Neural cell (in vitro differentiated cells): ENCODE measurements around the gene CA11. TPM values are rescaled to one million over a fixed set of nuclear protein-coding genes. Genes with fewer than 3 reads are reported as not detected.

Source experiments
- H2AFZ ChIP-seq: fragments of 200-600, 300-800 bp; sonication (generic), shearing (Covaris generic); 2 replicates; pipeline ENCODE4 v1.6.0; 2014; ENCODE audit warnings: low read depth, mild to moderate bottlenecking, antibody characterized with exemption, low read length, moderate library complexity
- H3F3A ChIP-seq: fragments of 200-600 bp; shearing (Covaris generic); 2 replicates; pipeline ENCODE4 v1.6.1; 2016; ENCODE audit warnings: mild to moderate bottlenecking, moderate library complexity, mixed read lengths, antibody characterized with exemption, low read length; ENCODE audit not compliant: insufficient read depth, poor library complexity, severe bottlenecking
- H3K27ac ChIP-seq: fragments of 200-600, 300-800 bp; sonication (generic), shearing (Covaris generic); 2 replicates; pipeline ENCODE4 v1.5.1; 2014; ENCODE audit warnings: mild to moderate bottlenecking, low read length, moderate library complexity
- H3K27me3 ChIP-seq: fragments of 300-800, 200-600 bp; sonication (generic), shearing (Covaris generic); 2 replicates; pipeline ENCODE4 v1.6.0; 2014; ENCODE audit warnings: mild to moderate bottlenecking, low read depth, low read length, moderate library complexity; ENCODE audit not compliant: insufficient read depth
- H3K36me3 ChIP-seq: fragments of 300-800, 200-600 bp; sonication (generic), shearing (Covaris generic); 2 replicates; pipeline ENCODE4 v1.5.1; 2014; ENCODE audit warnings: mild to moderate bottlenecking, antibody characterized with exemption, low read length, moderate library complexity; ENCODE audit not compliant: insufficient read depth
- H3K4me2 ChIP-seq: fragments of 300-800, 200-600 bp; sonication (generic), shearing (Covaris generic); 2 replicates; pipeline ENCODE4 v1.6.0; 2014; ENCODE audit warnings: mild to moderate bottlenecking, low read length
- H3K4me3 ChIP-seq: fragments of 300-800, 200-600 bp; sonication (generic), shearing (Covaris generic); 2 replicates; pipeline ENCODE4 v1.5.1; 2014; ENCODE audit warnings: mild to moderate bottlenecking, low read length, moderate library complexity
- H3K79me2 ChIP-seq: fragments of 200-600 bp; shearing (Covaris generic); replicated peaks from 2 replicates; pipeline ENCODE4 v1.6.0; 2014; ENCODE audit warnings: mild to moderate bottlenecking, low read length, moderate library complexity; ENCODE audit not compliant: insufficient read depth
- H3K9ac ChIP-seq: fragments of 300-800, 200-600 bp; sonication (generic), shearing (Covaris generic); 2 replicates; pipeline ENCODE4 v1.6.1; 2016; ENCODE audit warnings: mild to moderate bottlenecking, low read length, mixed read lengths
- H3K9me2 ChIP-seq: fragments of 200-600 bp; shearing (Covaris generic); 2 replicates; pipeline ENCODE4 v1.6.1; 2016; ENCODE audit warnings: mild to moderate bottlenecking, low read length, mixed read lengths; ENCODE audit not compliant: insufficient read depth
- H3K9me3 ChIP-seq: fragments of 200-600, 300-800 bp; sonication (generic), shearing (Covaris generic); 2 replicates; pipeline ENCODE4 v1.6.1; 2016; ENCODE audit warnings: mild to moderate bottlenecking, mixed run types, low read length, moderate library complexity, mixed read lengths
- H4K20me1 ChIP-seq: fragments of 200-600 bp; shearing (Covaris generic); 2 replicates; pipeline ENCODE4 v1.6.1; 2016; ENCODE audit warnings: mild to moderate bottlenecking, mixed run types; ENCODE audit not compliant: insufficient read depth
- EP300 ChIP-seq: fragments of 450-650 bp; conservative IDR thresholded peaks from 2 replicates; pipeline ENCODE4 v1.6.1; 2014; ENCODE audit warnings: antibody characterized with exemption, mild to moderate bottlenecking, moderate library complexity; ENCODE audit not compliant: poor library complexity, severe bottlenecking
- EZH2 ChIP-seq: fragments of 200-600, 300-800 bp; shearing (Covaris generic), sonication (generic); IDR thresholded peaks from 2 replicates; pipeline ENCODE4 v1.6.1; 2014; ENCODE audit warnings: antibody characterized with exemption, low read length, borderline replicate concordance, mild to moderate bottlenecking; ENCODE audit not compliant: insufficient read depth, poor library complexity, severe bottlenecking
- POLR2AphosphoS5 ChIP-seq: IDR thresholded peaks from 2 replicates; pipeline ENCODE4 v1.6.1; 2012
- RAD21 ChIP-seq: fragments of 450-650 bp; conservative IDR thresholded peaks from 2 replicates; pipeline ENCODE4 v1.6.1; 2014; ENCODE audit warnings: antibody characterized with exemption, mild to moderate bottlenecking, moderate library complexity
- SMC3 ChIP-seq: fragments of 450-650 bp; conservative IDR thresholded peaks from 2 replicates; pipeline ENCODE4 v1.6.1; 2014; ENCODE audit warnings: antibody characterized with exemption, mild to moderate bottlenecking, moderate library complexity; ENCODE audit not compliant: poor library complexity
- TAF1 ChIP-seq: IDR thresholded peaks from 2 replicates; pipeline ENCODE4 v1.6.1; 2012; ENCODE audit warnings: low read depth
- polyA plus RNA-seq: library from polyadenylated mRNA; depleted of rRNA; stranded (reverse); fragments of >200 nt; gene quantifications from 2 replicates; pipeline ENCODE4 v1.2.3, GENCODE V29; 2014
- TF ChIP-seq, protein P1 (sequence below): IDR thresholded peaks from 2 replicates; pipeline ENCODE4 v1.6.1; 2012; ENCODE audit warnings: borderline replicate concordance
- TF ChIP-seq, protein P2 (sequence below): fragments of 450-650 bp; IDR thresholded peaks from 2 replicates; pipeline ENCODE4 v1.5.1; 2014; ENCODE audit warnings: antibody characterized with exemption, mild to moderate bottlenecking, moderate library complexity; ENCODE audit not compliant: poor library complexity, severe bottlenecking

CA11 gene
- polyA plus RNA-seq, 1 donor from 2014 or later = 108 TPM

DNA sequence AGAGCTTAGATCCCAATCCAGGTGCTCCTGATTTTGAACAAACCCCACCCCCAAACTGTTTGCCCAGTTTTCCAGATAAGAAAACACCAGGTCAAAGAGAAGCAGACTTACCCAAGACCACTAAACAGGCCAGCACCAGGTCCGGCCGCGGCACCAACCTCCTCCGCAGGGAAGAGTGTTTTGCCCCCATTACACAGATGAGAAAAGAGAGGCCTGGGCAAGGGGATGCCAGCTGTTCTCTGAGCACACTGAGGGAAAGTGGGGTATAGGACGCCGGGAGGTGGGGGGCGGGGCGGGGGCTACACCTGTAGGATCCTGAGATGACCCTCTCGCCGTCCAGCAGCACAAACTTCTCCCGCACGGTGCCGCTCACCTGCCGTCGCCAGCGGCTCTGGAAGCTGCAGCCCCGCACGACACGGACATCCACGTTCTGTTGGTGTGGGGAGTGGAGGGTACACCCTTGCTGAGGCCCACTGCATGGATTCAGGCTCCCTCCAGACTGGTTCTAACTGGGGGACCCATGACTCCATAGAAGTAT is 36.3 kb downstream of the CA11 start:
- Histone ChIP-seq H2AFZ (no peak overlapping the region), H3K36me3 (no peaks in the 10 kb centered on the region), H3K9ac (no peak overlapping the region), H3K4me2 (no peak overlapping the region), H3F3A (no peaks in the 10 kb centered on the region), H3K79me2 (no peaks in the 10 kb centered on the region), H3K4me3 (no peak overlapping the region), H3K9me2 (no peaks in the 10 kb centered on the region), H3K27me3 (no peaks in the 10 kb centered on the region), H3K9me3 (no peaks in the 10 kb centered on the region), H4K20me1 (no peaks in the 10 kb centered on the region), H3K27ac (no peak overlapping the region)
- no peak for TF ChIP-seq EZH2
- no peak for TF ChIP-seq TAF1
- TF ChIP-seq POLR2AphosphoS5 = no peak
- no peak for TF ChIP-seq RAD21
- TF ChIP-seq EP300 = no peak

DNA sequence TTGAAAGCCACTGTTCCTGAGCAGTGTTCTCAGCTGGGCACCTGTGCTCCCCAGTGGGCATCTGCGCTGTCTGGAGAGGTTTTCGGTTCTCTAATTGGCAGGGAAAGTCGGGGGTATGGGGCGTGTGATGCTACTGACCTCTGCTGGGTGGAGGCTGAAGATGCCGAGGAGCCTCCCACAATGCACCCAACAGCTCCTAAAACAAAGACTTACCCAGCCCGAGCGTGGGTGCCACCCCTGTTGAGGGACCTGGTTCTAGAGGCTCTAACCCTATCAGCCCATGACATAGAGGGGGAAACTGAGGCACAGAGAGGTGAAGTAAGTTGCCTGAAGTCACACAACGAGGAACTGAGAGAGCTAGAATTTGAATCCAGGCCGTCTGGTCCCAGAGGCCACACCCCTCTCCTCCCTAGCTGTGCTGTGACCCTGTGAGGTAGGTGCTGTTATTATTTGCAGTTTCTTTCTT is 37.2 kb downstream of the CA11 start:
- no peak overlapping the region for H3K27ac ChIP-seq
- no peak overlapping the region for H2AFZ ChIP-seq
- TF ChIP-seq RAD21 (peak; percentile 44), SMC3 (peak; percentile 45)
- TF ChIP-seq, protein P1, sequence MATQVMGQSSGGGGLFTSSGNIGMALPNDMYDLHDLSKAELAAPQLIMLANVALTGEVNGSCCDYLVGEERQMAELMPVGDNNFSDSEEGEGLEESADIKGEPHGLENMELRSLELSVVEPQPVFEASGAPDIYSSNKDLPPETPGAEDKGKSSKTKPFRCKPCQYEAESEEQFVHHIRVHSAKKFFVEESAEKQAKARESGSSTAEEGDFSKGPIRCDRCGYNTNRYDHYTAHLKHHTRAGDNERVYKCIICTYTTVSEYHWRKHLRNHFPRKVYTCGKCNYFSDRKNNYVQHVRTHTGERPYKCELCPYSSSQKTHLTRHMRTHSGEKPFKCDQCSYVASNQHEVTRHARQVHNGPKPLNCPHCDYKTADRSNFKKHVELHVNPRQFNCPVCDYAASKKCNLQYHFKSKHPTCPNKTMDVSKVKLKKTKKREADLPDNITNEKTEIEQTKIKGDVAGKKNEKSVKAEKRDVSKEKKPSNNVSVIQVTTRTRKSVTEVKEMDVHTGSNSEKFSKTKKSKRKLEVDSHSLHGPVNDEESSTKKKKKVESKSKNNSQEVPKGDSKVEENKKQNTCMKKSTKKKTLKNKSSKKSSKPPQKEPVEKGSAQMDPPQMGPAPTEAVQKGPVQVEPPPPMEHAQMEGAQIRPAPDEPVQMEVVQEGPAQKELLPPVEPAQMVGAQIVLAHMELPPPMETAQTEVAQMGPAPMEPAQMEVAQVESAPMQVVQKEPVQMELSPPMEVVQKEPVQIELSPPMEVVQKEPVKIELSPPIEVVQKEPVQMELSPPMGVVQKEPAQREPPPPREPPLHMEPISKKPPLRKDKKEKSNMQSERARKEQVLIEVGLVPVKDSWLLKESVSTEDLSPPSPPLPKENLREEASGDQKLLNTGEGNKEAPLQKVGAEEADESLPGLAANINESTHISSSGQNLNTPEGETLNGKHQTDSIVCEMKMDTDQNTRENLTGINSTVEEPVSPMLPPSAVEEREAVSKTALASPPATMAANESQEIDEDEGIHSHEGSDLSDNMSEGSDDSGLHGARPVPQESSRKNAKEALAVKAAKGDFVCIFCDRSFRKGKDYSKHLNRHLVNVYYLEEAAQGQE = no peak
- TF ChIP-seq, protein P2, sequence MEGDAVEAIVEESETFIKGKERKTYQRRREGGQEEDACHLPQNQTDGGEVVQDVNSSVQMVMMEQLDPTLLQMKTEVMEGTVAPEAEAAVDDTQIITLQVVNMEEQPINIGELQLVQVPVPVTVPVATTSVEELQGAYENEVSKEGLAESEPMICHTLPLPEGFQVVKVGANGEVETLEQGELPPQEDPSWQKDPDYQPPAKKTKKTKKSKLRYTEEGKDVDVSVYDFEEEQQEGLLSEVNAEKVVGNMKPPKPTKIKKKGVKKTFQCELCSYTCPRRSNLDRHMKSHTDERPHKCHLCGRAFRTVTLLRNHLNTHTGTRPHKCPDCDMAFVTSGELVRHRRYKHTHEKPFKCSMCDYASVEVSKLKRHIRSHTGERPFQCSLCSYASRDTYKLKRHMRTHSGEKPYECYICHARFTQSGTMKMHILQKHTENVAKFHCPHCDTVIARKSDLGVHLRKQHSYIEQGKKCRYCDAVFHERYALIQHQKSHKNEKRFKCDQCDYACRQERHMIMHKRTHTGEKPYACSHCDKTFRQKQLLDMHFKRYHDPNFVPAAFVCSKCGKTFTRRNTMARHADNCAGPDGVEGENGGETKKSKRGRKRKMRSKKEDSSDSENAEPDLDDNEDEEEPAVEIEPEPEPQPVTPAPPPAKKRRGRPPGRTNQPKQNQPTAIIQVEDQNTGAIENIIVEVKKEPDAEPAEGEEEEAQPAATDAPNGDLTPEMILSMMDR = peak; percentile 54
- no peak overlapping the region for H3K4me2 ChIP-seq
- no peaks in the 10 kb centered on the region for H3K9me2 ChIP-seq
- H3F3A ChIP-seq = no peaks in the 10 kb centered on the region
- H3K79me2 ChIP-seq = no peaks in the 10 kb centered on the region
- no peaks in the 10 kb centered on the region for H3K36me3 ChIP-seq
- H3K4me3 ChIP-seq = no peak overlapping the region
- H3K9me3 ChIP-seq = no peaks in the 10 kb centered on the region
- no peak overlapping the region for H3K9ac ChIP-seq
- no peaks in the 10 kb centered on the region for H3K27me3 ChIP-seq
- no peaks in the 10 kb centered on the region for H4K20me1 ChIP-seq

DNA sequence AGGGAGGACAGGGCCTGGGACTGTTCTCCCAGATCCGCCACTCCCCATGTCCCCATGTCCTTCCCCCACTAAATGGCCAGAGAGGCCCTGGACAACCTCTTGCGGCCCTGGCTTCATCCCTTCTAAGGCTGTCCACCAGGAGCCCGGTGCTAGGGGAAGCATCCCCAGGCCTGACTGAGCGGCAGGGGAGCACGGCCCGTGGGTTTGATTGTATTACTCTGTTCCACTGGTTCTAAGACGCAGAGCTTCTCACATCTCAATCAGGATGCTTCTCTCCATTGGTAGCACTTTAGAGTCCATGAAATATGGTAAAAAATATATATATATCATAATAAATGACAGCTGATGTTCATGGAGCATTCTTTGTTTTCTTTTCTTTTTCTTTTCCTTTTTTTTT is 38.6 kb downstream of the CA11 start:
- Histone ChIP-seq H4K20me1 (no peaks in the 10 kb centered on the region), H3F3A (no peaks in the 10 kb centered on the region), H3K27me3 (no peaks in the 10 kb centered on the region), H3K9me2 (no peaks in the 10 kb centered on the region), H3K79me2 (no peaks in the 10 kb centered on the region), H3K36me3 (no peaks in the 10 kb centered on the region), H3K9me3 (no peaks in the 10 kb centered on the region), H3K4me3 (no peak overlapping the region), H3K9ac (no peak overlapping the region), H3K27ac (no peak overlapping the region), H2AFZ (no peak overlapping the region), H3K4me2 (no peak overlapping the region)
- TF ChIP-seq RAD21 = no peak
- no peak for TF ChIP-seq TAF1
- TF ChIP-seq EP300 = no peak
- TF ChIP-seq SMC3 = no peak
- TF ChIP-seq, protein P2 = no peak
- no peak for TF ChIP-seq EZH2
- no peak for TF ChIP-seq POLR2AphosphoS5
- TF ChIP-seq, protein P1 = no peak
